GM23338 (cell line): ENCODE data around the gene THY1. TPM values are rescaled to one million over a fixed set of nuclear protein-coding genes. Genes with fewer than 3 reads are reported as not detected.

Experiments
- ATAC-seq: fragments of 200-7000 bp; cut with Tn5 transposase; 3 replicates; pipeline ENCODE4 v1.9.1; 2020
- DNase-seq: peaks from one replicate; pipeline ENCODE4 v3.0.0-alpha.2; 2015; ENCODE audit warnings: low spot score
- H2AFZ ChIP-seq: fragments of 200-600 bp; sonication (generic); 2 replicates; pipeline ENCODE4 v1.8.0; 2016; ENCODE audit warnings: antibody characterized with exemption, mild to moderate bottlenecking, moderate library complexity
- H3F3A ChIP-seq: fragments of 200-600 bp; sonication (generic); replicated peaks from 2 replicates; pipeline ENCODE4 v1.8.0; 2017; ENCODE audit warnings: antibody characterized with exemption, mixed run types, low read depth
- H3K27ac ChIP-seq: fragments of 200-600 bp; sonication (generic); 2 replicates; pipeline ENCODE4 v1.6.1; 2016; ENCODE audit warnings: low read depth
- H3K27me3 ChIP-seq: fragments of 200-600 bp; sonication (generic); 2 replicates; pipeline ENCODE4 v1.8.0; 2016; ENCODE audit warnings: mild to moderate bottlenecking, mixed run types, moderate library complexity; ENCODE audit not compliant: insufficient read depth
- H3K36me3 ChIP-seq: fragments of 200-600 bp; sonication (generic); 2 replicates; pipeline ENCODE4 v1.8.0; 2016; ENCODE audit warnings: mild to moderate bottlenecking; ENCODE audit not compliant: insufficient read depth
- H3K4me1 ChIP-seq: fragments of 200-600 bp; sonication (generic); 2 replicates; pipeline ENCODE4 v1.8.0; 2016; ENCODE audit warnings: mild to moderate bottlenecking, moderate library complexity; ENCODE audit not compliant: insufficient read depth
- H3K4me2 ChIP-seq: fragments of 200-600 bp; sonication (generic); 2 replicates; pipeline ENCODE4 v1.7.1; 2017; ENCODE audit warnings: mixed run types
- H3K4me3 ChIP-seq: fragments of 200-600 bp; sonication (generic); 2 replicates; pipeline ENCODE4 v1.6.1; 2016; ENCODE audit warnings: mixed run types
- H3K79me2 ChIP-seq: fragments of 200-600 bp; sonication (generic); replicated peaks from 2 replicates; pipeline ENCODE4 v1.8.0; 2017; ENCODE audit warnings: mild to moderate bottlenecking; ENCODE audit not compliant: insufficient read depth
- H3K9me2 ChIP-seq: fragments of 200-600 bp; sonication (generic); 2 replicates; pipeline ENCODE4 v1.8.0; 2017; ENCODE audit not compliant: insufficient read depth
- H4K20me1 ChIP-seq: fragments of 200-600 bp; sonication (generic); replicated peaks from 2 replicates; pipeline ENCODE4 v1.8.0; 2017; ENCODE audit warnings: mild to moderate bottlenecking; ENCODE audit not compliant: insufficient read depth
- H3K27ac Mint-ChIP-seq: 2 replicates; pipeline ENCODE4 v1.8.0; 2020; ENCODE audit warnings: inconsistent platforms, mild to moderate bottlenecking, moderate library complexity, mixed read lengths
- H3K27me3 Mint-ChIP-seq: 3 replicates; pipeline ENCODE4 v1.8.0; 2022; ENCODE audit warnings: low read depth, mild to moderate bottlenecking, moderate library complexity, mixed read lengths, inconsistent platforms; ENCODE audit not compliant: insufficient read depth, poor library complexity
- H3K36me3 Mint-ChIP-seq: 3 replicates; pipeline ENCODE4 v1.8.0; 2021; ENCODE audit warnings: low read depth, mild to moderate bottlenecking, inconsistent platforms, moderate library complexity, mixed read lengths
- H3K4me1 Mint-ChIP-seq: 3 replicates; pipeline ENCODE4 v1.8.0; 2020; ENCODE audit warnings: mild to moderate bottlenecking, inconsistent platforms, mixed read lengths
- H3K4me3 Mint-ChIP-seq: 3 replicates; pipeline ENCODE4 v1.8.0; 2021; ENCODE audit warnings: moderate library complexity, mild to moderate bottlenecking, inconsistent platforms, mixed read lengths
- H3K9me3 Mint-ChIP-seq: 3 replicates; pipeline ENCODE4 v1.8.0; 2020; ENCODE audit warnings: moderate library complexity, mild to moderate bottlenecking, inconsistent platforms, mixed read lengths
- CREB1 ChIP-seq: fragments of 250-450 bp; sonication (Bioruptor Pico); IDR thresholded peaks from 2 replicates; pipeline ENCODE4 v1.5.0; 2020; ENCODE audit warnings: low read depth, mild to moderate bottlenecking, moderate library complexity
- ETS1 ChIP-seq: IDR thresholded peaks from 2 replicates; pipeline ENCODE4 v1.6.1; 2016; ENCODE audit warnings: antibody characterized with exemption
- EZH2 ChIP-seq: fragments of 200-600 bp; sonication (generic); IDR thresholded peaks from one replicate; pipeline ENCODE4 v1.8.0; 2017; ENCODE audit warnings: antibody characterized with exemption, mild to moderate bottlenecking, low read depth; ENCODE audit not compliant: unreplicated experiment
- EZH2phosphoT487 ChIP-seq: fragments of 200-600 bp; sonication (generic); IDR thresholded peaks from one replicate; pipeline ENCODE4 v1.8.1; 2018; ENCODE audit warnings: antibody characterized with exemption; ENCODE audit not compliant: unreplicated experiment
- JUNB ChIP-seq: IDR thresholded peaks from one replicate; pipeline ENCODE4 v1.6.1; 2016; ENCODE audit warnings: antibody characterized with exemption; ENCODE audit not compliant: unreplicated experiment
- NANOG ChIP-seq: IDR thresholded peaks from 2 replicates; pipeline ENCODE4 v1.6.1; 2016; ENCODE audit warnings: antibody characterized with exemption, borderline replicate concordance
- POLR2AphosphoS5 ChIP-seq: IDR thresholded peaks from 2 replicates; pipeline ENCODE4 v1.6.1; 2016; ENCODE audit warnings: antibody characterized with exemption, low read depth
- STAT1 ChIP-seq: IDR thresholded peaks from one replicate; pipeline ENCODE4 v1.6.1; 2016; ENCODE audit warnings: antibody characterized with exemption; ENCODE audit not compliant: unreplicated experiment
- ZNF114 ChIP-seq: fragments of 250-450 bp; sonication (Bioruptor Pico); IDR thresholded peaks from 2 replicates; pipeline ENCODE4 v1.5.0; 2020; ENCODE audit warnings: mild to moderate bottlenecking, moderate library complexity
- ZNF331 ChIP-seq: fragments of 250-450 bp; sonication (Bioruptor Pico); IDR thresholded peaks from 2 replicates; pipeline ENCODE4 v1.5.0; 2020; ENCODE audit warnings: low read depth, mild to moderate bottlenecking, moderate library complexity
- ZNF462 ChIP-seq: fragments of 250-450 bp; sonication (Bioruptor Pico); IDR thresholded peaks from 2 replicates; pipeline ENCODE4 v1.5.0; 2020; ENCODE audit warnings: mild to moderate bottlenecking, moderate library complexity
- polyA plus RNA-seq: library from polyadenylated mRNA; unstranded; fragments of >200 nt; fragmentation: Nextera tagmentation; extraction: Ambion mirVana; gene quantifications from 2 replicates; pipeline ENCODE4 v1.2.1, GENCODE V29; 2016
- total RNA-seq: library from RNA; depleted of rRNA; stranded (reverse); fragments of >200 nt; shearing (Covaris generic); gene quantifications from 2 replicates; pipeline ENCODE4 v1.2.3, GENCODE V29; 2014
- TF ChIP-seq, protein P1 (sequence below): IDR thresholded peaks from one replicate; pipeline ENCODE4 v1.6.1; 2018; ENCODE audit warnings: antibody characterized with exemption; ENCODE audit not compliant: unreplicated experiment
- TF ChIP-seq, protein P2 (sequence below), 2 experiments: fragments of 200-600 bp in 1 of 2; sonication (generic) in 1 of 2; conservative IDR thresholded peaks; 2 replicates each; pipeline versions ENCODE4 v1.5.1 to v1.6.1; 2016 to 2017; ENCODE audit warnings: antibody characterized with exemption in 2 of 2, low read depth in 2 of 2, mild to moderate bottlenecking in 2 of 2, moderate library complexity in 1 of 2

Gene THY1
- total and polyA plus RNA-seq, 2 experiments from 2014 or later = 490 to 597 TPM

- Histone ChIP-seq H4K20me1 (no peaks in the 10 kb centered on the region), H3K4me3 (no peak overlapping the region), H3K36me3 (no peaks in the 10 kb centered on the region), H3K4me1 (peaks cover 51% of the 10 kb centered on the region), H3K27me3 (peaks cover 21% of the 10 kb centered on the region), H3K27ac (no peak overlapping the region), H3K9me2 (no peaks in the 10 kb centered on the region), H2AFZ (no peak overlapping the region), H3K79me2 (no peaks in the 10 kb centered on the region), H3K4me2 (peak overlapping the region; percentile 50; the same call in 1 of the 2 replicates), H3F3A (peaks cover 10% of the 10 kb centered on the region; the same call in 1 of the 2 replicates)
- Mint-ChIP-seq H3K27me3 (peaks cover 32% of the 10 kb centered on the region), H3K27ac (no peak overlapping the region), H3K9me3 (no peaks in the 10 kb centered on the region), H3K36me3 (no peaks in the 10 kb centered on the region), H3K4me3 (no peak overlapping the region), H3K4me1 (peaks cover 56% of the 10 kb centered on the region)
- DNase-seq = no peak
- TF ChIP-seq ZNF462 (CRISPR knock-in tag) (no peak), EZH2phosphoT487 (no peak), EZH2 (no peak), POLR2AphosphoS5 (no peak), STAT1 (no peak), JUNB (no peak), CREB1 (CRISPR knock-in tag) (no peak), ZNF114 (CRISPR knock-in tag) (no peak), NANOG (no peak), ZNF331 (CRISPR knock-in tag) (no peak), ETS1 (no peak)
- TF ChIP-seq, protein P1, sequence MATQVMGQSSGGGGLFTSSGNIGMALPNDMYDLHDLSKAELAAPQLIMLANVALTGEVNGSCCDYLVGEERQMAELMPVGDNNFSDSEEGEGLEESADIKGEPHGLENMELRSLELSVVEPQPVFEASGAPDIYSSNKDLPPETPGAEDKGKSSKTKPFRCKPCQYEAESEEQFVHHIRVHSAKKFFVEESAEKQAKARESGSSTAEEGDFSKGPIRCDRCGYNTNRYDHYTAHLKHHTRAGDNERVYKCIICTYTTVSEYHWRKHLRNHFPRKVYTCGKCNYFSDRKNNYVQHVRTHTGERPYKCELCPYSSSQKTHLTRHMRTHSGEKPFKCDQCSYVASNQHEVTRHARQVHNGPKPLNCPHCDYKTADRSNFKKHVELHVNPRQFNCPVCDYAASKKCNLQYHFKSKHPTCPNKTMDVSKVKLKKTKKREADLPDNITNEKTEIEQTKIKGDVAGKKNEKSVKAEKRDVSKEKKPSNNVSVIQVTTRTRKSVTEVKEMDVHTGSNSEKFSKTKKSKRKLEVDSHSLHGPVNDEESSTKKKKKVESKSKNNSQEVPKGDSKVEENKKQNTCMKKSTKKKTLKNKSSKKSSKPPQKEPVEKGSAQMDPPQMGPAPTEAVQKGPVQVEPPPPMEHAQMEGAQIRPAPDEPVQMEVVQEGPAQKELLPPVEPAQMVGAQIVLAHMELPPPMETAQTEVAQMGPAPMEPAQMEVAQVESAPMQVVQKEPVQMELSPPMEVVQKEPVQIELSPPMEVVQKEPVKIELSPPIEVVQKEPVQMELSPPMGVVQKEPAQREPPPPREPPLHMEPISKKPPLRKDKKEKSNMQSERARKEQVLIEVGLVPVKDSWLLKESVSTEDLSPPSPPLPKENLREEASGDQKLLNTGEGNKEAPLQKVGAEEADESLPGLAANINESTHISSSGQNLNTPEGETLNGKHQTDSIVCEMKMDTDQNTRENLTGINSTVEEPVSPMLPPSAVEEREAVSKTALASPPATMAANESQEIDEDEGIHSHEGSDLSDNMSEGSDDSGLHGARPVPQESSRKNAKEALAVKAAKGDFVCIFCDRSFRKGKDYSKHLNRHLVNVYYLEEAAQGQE = no peak
- TF ChIP-seq, protein P2, sequence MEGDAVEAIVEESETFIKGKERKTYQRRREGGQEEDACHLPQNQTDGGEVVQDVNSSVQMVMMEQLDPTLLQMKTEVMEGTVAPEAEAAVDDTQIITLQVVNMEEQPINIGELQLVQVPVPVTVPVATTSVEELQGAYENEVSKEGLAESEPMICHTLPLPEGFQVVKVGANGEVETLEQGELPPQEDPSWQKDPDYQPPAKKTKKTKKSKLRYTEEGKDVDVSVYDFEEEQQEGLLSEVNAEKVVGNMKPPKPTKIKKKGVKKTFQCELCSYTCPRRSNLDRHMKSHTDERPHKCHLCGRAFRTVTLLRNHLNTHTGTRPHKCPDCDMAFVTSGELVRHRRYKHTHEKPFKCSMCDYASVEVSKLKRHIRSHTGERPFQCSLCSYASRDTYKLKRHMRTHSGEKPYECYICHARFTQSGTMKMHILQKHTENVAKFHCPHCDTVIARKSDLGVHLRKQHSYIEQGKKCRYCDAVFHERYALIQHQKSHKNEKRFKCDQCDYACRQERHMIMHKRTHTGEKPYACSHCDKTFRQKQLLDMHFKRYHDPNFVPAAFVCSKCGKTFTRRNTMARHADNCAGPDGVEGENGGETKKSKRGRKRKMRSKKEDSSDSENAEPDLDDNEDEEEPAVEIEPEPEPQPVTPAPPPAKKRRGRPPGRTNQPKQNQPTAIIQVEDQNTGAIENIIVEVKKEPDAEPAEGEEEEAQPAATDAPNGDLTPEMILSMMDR (conservative IDR thresholded peaks at IDR 0.05; ENCODE audit: low read depth in 2 of 2) = no peak
- peak; percentile 24 for ATAC-seq
These were observed 44.9 kb downstream of the THY1 start for GRCh38 chr11:119377961-119378667.
